Measurements from ENCODE around the gene CPTP. TPM values are rescaled to one million over a fixed set of nuclear protein-coding genes. Genes with fewer than 3 reads are reported as not detected.
A peak's percentile ranks its signal among the peaks of the same experiment; 100 is the strongest.

Gene CPTP
- total and polyA plus RNA-seq, 2 of the 13 experiments (the other 11 are each of a cell fraction or from before 2014, with no cell fraction given) = 5.5 to 9.3 TPM

DNA sequence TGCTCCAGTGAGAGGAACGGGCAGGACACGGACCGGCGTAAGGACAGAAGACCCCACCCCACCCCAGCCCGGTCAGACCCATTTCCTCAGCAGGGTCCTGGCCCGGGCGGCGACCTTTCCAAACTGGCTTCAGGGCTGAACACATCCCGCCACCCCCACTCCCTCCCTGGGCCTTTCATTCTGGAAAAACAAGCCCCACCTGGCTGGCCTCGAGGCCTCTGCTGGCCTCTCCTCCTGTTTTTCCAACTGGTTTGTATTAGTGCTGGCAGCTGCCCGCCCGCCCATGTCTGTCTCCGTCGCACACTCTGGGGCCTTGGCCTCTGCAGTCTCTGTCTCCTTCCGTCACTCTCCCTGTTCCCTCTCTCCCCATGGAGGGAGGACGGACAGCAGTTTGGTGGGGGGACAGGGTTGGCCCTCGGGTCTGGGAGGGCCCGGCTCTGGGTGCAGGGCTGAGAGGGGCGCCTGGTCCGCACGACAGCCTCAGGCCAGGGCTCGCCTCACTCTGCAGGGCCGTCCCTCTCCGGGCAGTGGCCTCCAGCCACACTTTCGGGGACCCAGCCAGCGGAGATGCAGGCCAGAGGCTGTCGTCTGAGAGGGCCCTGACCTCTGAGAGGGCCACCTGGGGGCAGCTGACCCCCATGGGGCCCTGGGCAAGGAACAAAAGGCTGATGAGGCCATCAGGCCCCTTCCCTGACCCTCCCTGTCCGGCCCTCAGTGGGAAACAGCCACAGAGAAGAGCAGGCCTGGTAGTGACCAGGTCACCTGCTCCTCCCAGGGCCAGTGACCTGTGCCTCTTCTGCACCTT lies 35.3 kb downstream of the CPTP start (continued):
- TF ChIP-seq FOXM1 (CRISPR knock-in tag; IDR thresholded peaks at IDR 0.05) = no peak
- TF ChIP-seq, protein P1, sequence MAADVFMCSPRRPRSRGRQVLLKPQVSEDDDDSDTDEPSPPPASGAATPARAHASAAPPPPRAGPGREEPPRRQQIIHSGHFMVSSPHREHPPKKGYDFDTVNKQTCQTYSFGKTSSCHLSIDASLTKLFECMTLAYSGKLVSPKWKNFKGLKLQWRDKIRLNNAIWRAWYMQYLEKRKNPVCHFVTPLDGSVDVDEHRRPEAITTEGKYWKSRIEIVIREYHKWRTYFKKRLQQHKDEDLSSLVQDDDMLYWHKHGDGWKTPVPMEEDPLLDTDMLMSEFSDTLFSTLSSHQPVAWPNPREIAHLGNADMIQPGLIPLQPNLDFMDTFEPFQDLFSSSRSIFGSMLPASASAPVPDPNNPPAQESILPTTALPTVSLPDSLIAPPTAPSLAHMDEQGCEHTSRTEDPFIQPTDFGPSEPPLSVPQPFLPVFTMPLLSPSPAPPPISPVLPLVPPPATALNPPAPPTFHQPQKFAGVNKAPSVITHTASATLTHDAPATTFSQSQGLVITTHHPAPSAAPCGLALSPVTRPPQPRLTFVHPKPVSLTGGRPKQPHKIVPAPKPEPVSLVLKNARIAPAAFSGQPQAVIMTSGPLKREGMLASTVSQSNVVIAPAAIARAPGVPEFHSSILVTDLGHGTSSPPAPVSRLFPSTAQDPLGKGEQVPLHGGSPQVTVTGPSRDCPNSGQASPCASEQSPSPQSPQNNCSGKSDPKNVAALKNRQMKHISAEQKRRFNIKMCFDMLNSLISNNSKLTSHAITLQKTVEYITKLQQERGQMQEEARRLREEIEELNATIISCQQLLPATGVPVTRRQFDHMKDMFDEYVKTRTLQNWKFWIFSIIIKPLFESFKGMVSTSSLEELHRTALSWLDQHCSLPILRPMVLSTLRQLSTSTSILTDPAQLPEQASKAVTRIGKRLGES (CRISPR knock-in tag; IDR thresholded peaks at IDR 0.05; ENCODE audit: borderline replicate concordance) = no peak
- no peak for TF ChIP-seq ARID2 (CRISPR knock-in tag; IDR thresholded peaks at IDR 0.05; ENCODE audit: borderline replicate concordance)
- no peak for TF ChIP-seq ZMYM2 (CRISPR knock-in tag; IDR thresholded peaks at IDR 0.05)
- TF ChIP-seq, protein P2, sequence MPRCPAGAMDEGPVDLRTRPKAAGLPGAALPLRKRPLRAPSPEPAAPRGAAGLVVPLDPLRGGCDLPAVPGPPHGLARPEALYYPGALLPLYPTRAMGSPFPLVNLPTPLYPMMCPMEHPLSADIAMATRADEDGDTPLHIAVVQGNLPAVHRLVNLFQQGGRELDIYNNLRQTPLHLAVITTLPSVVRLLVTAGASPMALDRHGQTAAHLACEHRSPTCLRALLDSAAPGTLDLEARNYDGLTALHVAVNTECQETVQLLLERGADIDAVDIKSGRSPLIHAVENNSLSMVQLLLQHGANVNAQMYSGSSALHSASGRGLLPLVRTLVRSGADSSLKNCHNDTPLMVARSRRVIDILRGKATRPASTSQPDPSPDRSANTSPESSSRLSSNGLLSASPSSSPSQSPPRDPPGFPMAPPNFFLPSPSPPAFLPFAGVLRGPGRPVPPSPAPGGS (CRISPR knock-in tag; IDR thresholded peaks at IDR 0.05) = no peak
- TF ChIP-seq, protein P3, sequence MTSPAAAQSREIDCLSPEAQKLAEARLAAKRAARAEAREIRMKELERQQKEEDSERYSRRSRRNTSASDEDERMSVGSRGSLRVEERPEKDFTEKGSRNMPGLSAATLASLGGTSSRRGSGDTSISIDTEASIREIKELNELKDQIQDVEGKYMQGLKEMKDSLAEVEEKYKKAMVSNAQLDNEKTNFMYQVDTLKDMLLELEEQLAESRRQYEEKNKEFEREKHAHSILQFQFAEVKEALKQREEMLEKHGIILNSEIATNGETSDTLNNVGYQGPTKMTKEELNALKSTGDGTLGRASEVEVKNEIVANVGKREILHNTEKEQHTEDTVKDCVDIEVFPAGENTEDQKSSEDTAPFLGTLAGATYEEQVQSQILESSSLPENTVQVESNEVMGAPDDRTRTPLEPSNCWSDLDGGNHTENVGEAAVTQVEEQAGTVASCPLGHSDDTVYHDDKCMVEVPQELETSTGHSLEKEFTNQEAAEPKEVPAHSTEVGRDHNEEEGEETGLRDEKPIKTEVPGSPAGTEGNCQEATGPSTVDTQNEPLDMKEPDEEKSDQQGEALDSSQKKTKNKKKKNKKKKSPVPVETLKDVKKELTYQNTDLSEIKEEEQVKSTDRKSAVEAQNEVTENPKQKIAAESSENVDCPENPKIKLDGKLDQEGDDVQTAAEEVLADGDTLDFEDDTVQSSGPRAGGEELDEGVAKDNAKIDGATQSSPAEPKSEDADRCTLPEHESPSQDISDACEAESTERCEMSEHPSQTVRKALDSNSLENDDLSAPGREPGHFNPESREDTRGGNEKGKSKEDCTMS (CRISPR knock-in tag; conservative IDR thresholded peaks at IDR 0.05) = no peak
- TF ChIP-seq, protein P4, sequence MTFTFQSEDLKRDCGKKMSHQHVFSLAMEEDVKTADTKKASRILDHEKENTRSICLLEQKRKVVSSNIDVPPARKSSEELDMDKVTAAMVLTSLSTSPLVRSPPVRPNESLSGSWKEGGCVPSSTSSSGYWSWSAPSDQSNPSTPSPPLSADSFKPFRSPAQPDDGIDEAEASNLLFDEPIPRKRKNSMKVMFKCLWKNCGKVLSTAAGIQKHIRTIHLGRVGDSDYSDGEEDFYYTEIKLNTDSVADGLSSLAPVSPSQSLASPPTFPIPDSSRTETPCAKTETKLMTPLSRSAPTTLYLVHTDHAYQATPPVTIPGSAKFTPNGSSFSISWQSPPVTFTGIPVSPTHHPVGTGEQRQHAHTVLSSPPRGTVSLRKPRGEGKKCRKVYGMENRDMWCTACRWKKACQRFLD (CRISPR knock-in tag; IDR thresholded peaks at IDR 0.05; ENCODE audit: borderline replicate concordance) = 0 out of 2 replicates have a peak, but pooled peaks have one; percentile 26
- TF ChIP-seq, protein P5, sequence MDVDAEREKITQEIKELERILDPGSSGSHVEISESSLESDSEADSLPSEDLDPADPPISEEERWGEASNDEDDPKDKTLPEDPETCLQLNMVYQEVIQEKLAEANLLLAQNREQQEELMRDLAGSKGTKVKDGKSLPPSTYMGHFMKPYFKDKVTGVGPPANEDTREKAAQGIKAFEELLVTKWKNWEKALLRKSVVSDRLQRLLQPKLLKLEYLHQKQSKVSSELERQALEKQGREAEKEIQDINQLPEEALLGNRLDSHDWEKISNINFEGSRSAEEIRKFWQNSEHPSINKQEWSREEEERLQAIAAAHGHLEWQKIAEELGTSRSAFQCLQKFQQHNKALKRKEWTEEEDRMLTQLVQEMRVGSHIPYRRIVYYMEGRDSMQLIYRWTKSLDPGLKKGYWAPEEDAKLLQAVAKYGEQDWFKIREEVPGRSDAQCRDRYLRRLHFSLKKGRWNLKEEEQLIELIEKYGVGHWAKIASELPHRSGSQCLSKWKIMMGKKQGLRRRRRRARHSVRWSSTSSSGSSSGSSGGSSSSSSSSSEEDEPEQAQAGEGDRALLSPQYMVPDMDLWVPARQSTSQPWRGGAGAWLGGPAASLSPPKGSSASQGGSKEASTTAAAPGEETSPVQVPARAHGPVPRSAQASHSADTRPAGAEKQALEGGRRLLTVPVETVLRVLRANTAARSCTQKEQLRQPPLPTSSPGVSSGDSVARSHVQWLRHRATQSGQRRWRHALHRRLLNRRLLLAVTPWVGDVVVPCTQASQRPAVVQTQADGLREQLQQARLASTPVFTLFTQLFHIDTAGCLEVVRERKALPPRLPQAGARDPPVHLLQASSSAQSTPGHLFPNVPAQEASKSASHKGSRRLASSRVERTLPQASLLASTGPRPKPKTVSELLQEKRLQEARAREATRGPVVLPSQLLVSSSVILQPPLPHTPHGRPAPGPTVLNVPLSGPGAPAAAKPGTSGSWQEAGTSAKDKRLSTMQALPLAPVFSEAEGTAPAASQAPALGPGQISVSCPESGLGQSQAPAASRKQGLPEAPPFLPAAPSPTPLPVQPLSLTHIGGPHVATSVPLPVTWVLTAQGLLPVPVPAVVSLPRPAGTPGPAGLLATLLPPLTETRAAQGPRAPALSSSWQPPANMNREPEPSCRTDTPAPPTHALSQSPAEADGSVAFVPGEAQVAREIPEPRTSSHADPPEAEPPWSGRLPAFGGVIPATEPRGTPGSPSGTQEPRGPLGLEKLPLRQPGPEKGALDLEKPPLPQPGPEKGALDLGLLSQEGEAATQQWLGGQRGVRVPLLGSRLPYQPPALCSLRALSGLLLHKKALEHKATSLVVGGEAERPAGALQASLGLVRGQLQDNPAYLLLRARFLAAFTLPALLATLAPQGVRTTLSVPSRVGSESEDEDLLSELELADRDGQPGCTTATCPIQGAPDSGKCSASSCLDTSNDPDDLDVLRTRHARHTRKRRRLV (CRISPR knock-in tag; IDR thresholded peaks at IDR 0.05) = peak; percentile 49; the same call in 1 of the 2 replicates
- TF ChIP-seq NCOA2 (CRISPR knock-in tag; IDR thresholded peaks at IDR 0.05) = peak; percentile 53
- no peak for TF ChIP-seq ZNF749 (CRISPR knock-in tag; IDR thresholded peaks at IDR 0.05; ENCODE audit: borderline replicate concordance)
- peak; percentile 80; the same call in 1 of the 2 replicates for TF ChIP-seq ZC3H4 (CRISPR knock-in tag; IDR thresholded peaks at IDR 0.05; ENCODE audit: borderline replicate concordance)
- no peak for TF ChIP-seq ZNF225 (CRISPR knock-in tag; IDR thresholded peaks at IDR 0.05)
- TF ChIP-seq ZNF572 (CRISPR knock-in tag; IDR thresholded peaks at IDR 0.05) = 0 out of 2 replicates have a peak, but pooled peaks have one; percentile 36
- TF ChIP-seq PHF21A (CRISPR knock-in tag; IDR thresholded peaks at IDR 0.05) = peak; percentile 73
- TF ChIP-seq MAF1 (CRISPR knock-in tag; IDR thresholded peaks at IDR 0.05; ENCODE audit: borderline replicate concordance) = no peak
